K562 (cell line): ENCODE results near the gene SLAMF6. TPM values are rescaled to one million over a fixed set of nuclear protein-coding genes. Genes with fewer than 3 reads are reported as not detected.
A peak's percentile ranks its signal among the peaks of the same experiment; 100 is the strongest.

Experiments used
- ATAC-seq: fragments of 200-7000 bp; cut with Tn5 transposase; 3 replicates; pipeline ENCODE4 v1.9.1; 2020; ENCODE audit warnings: moderate library complexity
- BruUV-seq: library from RNA; stranded (reverse); fragments of 400-500 nt; replicated peaks from 2 replicates; lab custom pipeline; 2021; lab: Mats Ljungman, UMichigan
- CTCF ChIA-PET: fragments of 300-600 bp; formaldehyde crosslinking; extraction: SDS; loops from one replicate; lab custom pipeline; 2021; ENCODE audit warnings: low intra/inter-chr PET ratio; lab: Yijun Ruan, JAX
- POLR2A ChIA-PET: fragments of 300-600, 350-650 bp; sonication (Branson Sonifier 250); formaldehyde crosslinking; extraction: SDS; loops from one replicate; lab custom pipeline; 2021; ENCODE audit warnings: antibody characterized with exemption, inconsistent platforms; lab: Yijun Ruan, JAX
- DNase-seq, 4 experiments: peaks; one replicate each; pipeline versions ENCODE4 v3.0.0 to v3.0.0-alpha.2; 2011 to 2018; ENCODE audit warnings: low spot score in 3 of 4, mixed read lengths in 3 of 4; ENCODE audit errors: extremely low read depth in 1 of 4
- FAIRE-seq: peaks from 2 replicates; lab custom pipeline; 2011; peaks lifted over from hg19 to GRCh38; lab: Jason Lieb, UNC
- H2AFZ ChIP-seq: 2 replicates; pipeline ENCODE4 v1.6.0; 2011; ENCODE audit warnings: low read depth, low read length, control low read depth, inconsistent platforms
- H3K27ac ChIP-seq: fragments of 200-600 bp; 3 replicates; pipeline ENCODE4 v1.8.0; 2011; ENCODE audit warnings: low read depth, mild to moderate bottlenecking, control low read depth, inconsistent platforms, low read length, moderate library complexity, mixed read lengths; ENCODE audit errors: extremely low read depth
- H3K27me3 ChIP-seq, 2 experiments: fragments of 300-600 bp in 1 of 2; 2 replicates in 1 of 2; 3 replicates in 1 of 2; pipeline versions ENCODE4 v1.6.0 to v1.8.0; 2011; ENCODE audit warnings: inconsistent platforms in 2 of 2, low read length in 2 of 2, mild to moderate bottlenecking in 1 of 2, mixed read lengths in 1 of 2, moderate library complexity in 1 of 2; ENCODE audit not compliant: control insufficient read depth in 2 of 2, insufficient read depth in 2 of 2
- H3K36me3 ChIP-seq: fragments of 300-600 bp; 3 replicates; pipeline ENCODE4 v1.8.0; 2011; ENCODE audit warnings: mild to moderate bottlenecking, low read length, inconsistent platforms; ENCODE audit not compliant: control insufficient read depth, insufficient read depth
- H3K4me1 ChIP-seq, 2 experiments: fragments of 200-600 bp in 1 of 2; replicated peaks in 1 of 2; 2 replicates in 1 of 2; 3 replicates in 1 of 2; pipeline versions ENCODE4 v1.5.1 to v1.8.0; 2011; ENCODE audit warnings: inconsistent platforms in 2 of 2, low read length in 2 of 2, mild to moderate bottlenecking in 1 of 2, mixed read lengths in 1 of 2, moderate library complexity in 1 of 2; ENCODE audit not compliant: control insufficient read depth in 2 of 2, insufficient read depth in 2 of 2
- H3K4me2 ChIP-seq: 2 replicates; pipeline ENCODE4 v1.6.1; 2011; ENCODE audit warnings: low read length, control low read depth, inconsistent platforms, mixed read lengths; ENCODE audit not compliant: insufficient read depth
- H3K4me3 ChIP-seq: fragments of 200-600 bp; sonication (generic), shearing (Covaris generic); 2 replicates; pipeline ENCODE4 v1.5.1; 2016; ENCODE audit warnings: control low read depth, inconsistent platforms
- H3K79me2 ChIP-seq: fragments of 200-600 bp; 3 replicates; pipeline ENCODE4 v1.8.0; 2011; ENCODE audit warnings: low read length, inconsistent platforms; ENCODE audit not compliant: control insufficient read depth, insufficient read depth
- H3K9ac ChIP-seq, 2 experiments: 2 replicates each; pipeline versions ENCODE4 v1.6.0 to v1.6.1; 2011; ENCODE audit warnings: low read depth in 2 of 2, low read length in 2 of 2, control low read depth in 1 of 2, inconsistent platforms in 1 of 2, mild to moderate bottlenecking in 1 of 2, mixed read lengths in 1 of 2; ENCODE audit not compliant: insufficient read depth in 1 of 2
- H3K9me1 ChIP-seq: one replicate; pipeline ENCODE4 v1.6.0; 2011; ENCODE audit warnings: inconsistent platforms, mild to moderate bottlenecking, low read length, moderate library complexity; ENCODE audit not compliant: control insufficient read depth, insufficient read depth
- H3K9me3 ChIP-seq: replicated peaks from 2 replicates; pipeline ENCODE4 v1.5.1; 2011; ENCODE audit warnings: low read depth, low read length, inconsistent platforms; ENCODE audit not compliant: control insufficient read depth, insufficient read depth
- H4K20me1 ChIP-seq: replicated peaks from 2 replicates; pipeline ENCODE4 v1.6.1; 2011; ENCODE audit warnings: low read length, inconsistent platforms, mixed read lengths; ENCODE audit not compliant: control insufficient read depth, insufficient read depth
- FOSL1 ChIP-seq: fragments of 200-800 bp; sonication (Bioruptor generic); conservative IDR thresholded peaks from 2 replicates; pipeline ENCODE4 v1.6.1; 2016; ENCODE audit warnings: missing genetic modification characterization, missing compliant biosample characterization
- HMG20A ChIP-seq: fragments of 450-650 bp; formaldehyde crosslinking; conservative IDR thresholded peaks from 2 replicates; pipeline ENCODE4 v1.4.0; 2020; ENCODE audit warnings: mild to moderate bottlenecking, mixed read lengths
- RHOXF2B ChIP-seq: fragments of 250-450 bp; sonication (Bioruptor Pico); conservative IDR thresholded peaks from 2 replicates; pipeline ENCODE4 v1.5.1; 2021
- ZBTB17 ChIP-seq: fragments of 450-650 bp; formaldehyde crosslinking; IDR thresholded peaks from 2 replicates; pipeline ENCODE4 v1.4.0; 2020; ENCODE audit warnings: mild to moderate bottlenecking
- WGBS: fragments of 100-300 bp; shearing (Covaris generic); methylation state at CpG from one replicate; pipeline ENCODE4 v1.1.6; 2016; ENCODE audit warnings: low coverage, mixed read lengths; ENCODE audit not compliant: insufficient coverage; ENCODE audit errors: missing lambda C conversion rate; 5-methylcytosine and 5-hydroxymethylcytosine counted together
- in situ Hi-C: fragments of 300-500 bp; cut with MboI; formaldehyde crosslinking; loops from 4 replicates; pipeline ENCODE4 v1.15.0; 2018; ENCODE audit warnings: inconsistent platforms, mixed read lengths
- intact Hi-C: fragments of 100-400 bp; cut with micrococcal nuclease; formaldehyde crosslinking; loops from 2 replicates; pipeline ENCODE4 v1.14.2; 2022
- polyA plus RNA-seq, 8 experiments: library from polyadenylated mRNA; depleted of rRNA in 4 of 8; stranded (reverse) in 5 of 8; unstranded in 3 of 8; fragments of >200 nt; fragmentation: Nextera tagmentation in 2 of 8; fragmentation: Illumina TruSeq in 1 of 8; extraction: Ambion mirVana in 2 of 8; extraction: Trizol in 1 of 8; gene quantifications; 2 replicates each; pipeline versions ENCODE4 v1.2.1 to v1.2.3, GENCODE V29; 2011 to 2014; ENCODE audit warnings: inconsistent platforms in 1 of 8, missing spikeins in 1 of 8
- total RNA-seq, 7 experiments: library from RNA; depleted of rRNA in 6 of 7; stranded (reverse); fragments of >200 nt in 6 of 7; fragmentation: Illumina TruSeq in 2 of 7; extraction: Trizol in 2 of 7; gene quantifications; 2 replicates each; pipeline versions ENCODE4 v1.2.1 to v1.2.3, GENCODE V29; 2011 to 2021; ENCODE audit warnings: low replicate concordance in 1 of 7
- TF ChIP-seq, protein P1 (sequence below): fragments of 450-650 bp; IDR thresholded peaks from 2 replicates; pipeline ENCODE4 v1.6.1; 2016; ENCODE audit warnings: mild to moderate bottlenecking, moderate library complexity

The SLAMF6 gene
- total and polyA plus RNA-seq, 9 of the 15 experiments (the other 6 are each of a cell fraction or from before 2014, with no cell fraction given): 0.56 to 4.8 (median 1.1) TPM

DNA sequence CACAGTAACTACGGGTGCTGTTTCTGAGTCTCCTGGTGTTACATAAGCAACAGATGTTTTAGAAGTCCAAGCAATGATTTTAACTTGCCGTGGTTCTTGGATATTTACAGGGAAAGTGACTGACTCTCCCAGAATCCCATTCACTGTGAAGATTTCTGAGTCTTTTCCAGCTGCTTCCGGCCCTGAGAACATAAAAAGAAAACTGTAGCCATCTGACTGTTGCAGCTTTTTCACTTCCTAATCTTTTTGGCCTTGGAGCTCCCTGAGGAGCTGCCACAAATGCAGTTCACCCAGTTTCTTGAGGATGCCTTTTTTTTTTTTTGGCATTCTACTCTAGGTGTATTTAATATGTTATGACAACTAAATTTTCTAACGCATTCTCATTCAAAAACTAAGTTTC is 42.5 kb upstream of the SLAMF6 start:
- Histone ChIP-seq H3K9ac (no peak overlapping the region), H3K79me2 (no peaks in the 10 kb centered on the region), H2AFZ (peak overlapping the region; percentile 47; the same call in 1 of the 2 replicates), H3K4me3 (no peak overlapping the region), H3K9me3 (no peaks in the 10 kb centered on the region), H4K20me1 (no peaks in the 10 kb centered on the region), H3K4me2 (no peak overlapping the region), H3K9me1 (no peaks in the 10 kb centered on the region), H3K27ac (no peak overlapping the region), H3K36me3 (no peaks in the 10 kb centered on the region; the same call in 2 of the 3 replicates), H3K4me1 (peaks cover 6 to 13% of the 10 kb centered on the region in 2 experiments; a peak in 3 of 5 replicates), H3K27me3 (no peaks in the 10 kb centered on the region)
- CTCF ChIA-PET: interaction anchor here (0.7 kb wide), 1 partner anchor 81 kb away, joined by 3 read pairs; the partner anchor contains the start of gene SLAMF1
- no peak for DNase-seq
- 54% methylated on average over 4 of the region's 4 CpGs for WGBS
- in situ Hi-C loops (no loop called here), intact Hi-C loops (no loop called here)
- no peak for FAIRE-seq
- ATAC-seq: no peak
- POLR2A ChIA-PET: interaction anchor here (0.9 to 1.4 kb wide), 2 partner anchors 13 to 26 kb away, joined by 3 to 4 read pairs; no protein-coding TSS in a partner anchor
- TF ChIP-seq ZBTB17 (CRISPR knock-in tag) (no peak), HMG20A (CRISPR knock-in tag) (no peak), RHOXF2B (CRISPR knock-in tag) (no peak), FOSL1 (no peak)
- TF ChIP-seq, protein P1, sequence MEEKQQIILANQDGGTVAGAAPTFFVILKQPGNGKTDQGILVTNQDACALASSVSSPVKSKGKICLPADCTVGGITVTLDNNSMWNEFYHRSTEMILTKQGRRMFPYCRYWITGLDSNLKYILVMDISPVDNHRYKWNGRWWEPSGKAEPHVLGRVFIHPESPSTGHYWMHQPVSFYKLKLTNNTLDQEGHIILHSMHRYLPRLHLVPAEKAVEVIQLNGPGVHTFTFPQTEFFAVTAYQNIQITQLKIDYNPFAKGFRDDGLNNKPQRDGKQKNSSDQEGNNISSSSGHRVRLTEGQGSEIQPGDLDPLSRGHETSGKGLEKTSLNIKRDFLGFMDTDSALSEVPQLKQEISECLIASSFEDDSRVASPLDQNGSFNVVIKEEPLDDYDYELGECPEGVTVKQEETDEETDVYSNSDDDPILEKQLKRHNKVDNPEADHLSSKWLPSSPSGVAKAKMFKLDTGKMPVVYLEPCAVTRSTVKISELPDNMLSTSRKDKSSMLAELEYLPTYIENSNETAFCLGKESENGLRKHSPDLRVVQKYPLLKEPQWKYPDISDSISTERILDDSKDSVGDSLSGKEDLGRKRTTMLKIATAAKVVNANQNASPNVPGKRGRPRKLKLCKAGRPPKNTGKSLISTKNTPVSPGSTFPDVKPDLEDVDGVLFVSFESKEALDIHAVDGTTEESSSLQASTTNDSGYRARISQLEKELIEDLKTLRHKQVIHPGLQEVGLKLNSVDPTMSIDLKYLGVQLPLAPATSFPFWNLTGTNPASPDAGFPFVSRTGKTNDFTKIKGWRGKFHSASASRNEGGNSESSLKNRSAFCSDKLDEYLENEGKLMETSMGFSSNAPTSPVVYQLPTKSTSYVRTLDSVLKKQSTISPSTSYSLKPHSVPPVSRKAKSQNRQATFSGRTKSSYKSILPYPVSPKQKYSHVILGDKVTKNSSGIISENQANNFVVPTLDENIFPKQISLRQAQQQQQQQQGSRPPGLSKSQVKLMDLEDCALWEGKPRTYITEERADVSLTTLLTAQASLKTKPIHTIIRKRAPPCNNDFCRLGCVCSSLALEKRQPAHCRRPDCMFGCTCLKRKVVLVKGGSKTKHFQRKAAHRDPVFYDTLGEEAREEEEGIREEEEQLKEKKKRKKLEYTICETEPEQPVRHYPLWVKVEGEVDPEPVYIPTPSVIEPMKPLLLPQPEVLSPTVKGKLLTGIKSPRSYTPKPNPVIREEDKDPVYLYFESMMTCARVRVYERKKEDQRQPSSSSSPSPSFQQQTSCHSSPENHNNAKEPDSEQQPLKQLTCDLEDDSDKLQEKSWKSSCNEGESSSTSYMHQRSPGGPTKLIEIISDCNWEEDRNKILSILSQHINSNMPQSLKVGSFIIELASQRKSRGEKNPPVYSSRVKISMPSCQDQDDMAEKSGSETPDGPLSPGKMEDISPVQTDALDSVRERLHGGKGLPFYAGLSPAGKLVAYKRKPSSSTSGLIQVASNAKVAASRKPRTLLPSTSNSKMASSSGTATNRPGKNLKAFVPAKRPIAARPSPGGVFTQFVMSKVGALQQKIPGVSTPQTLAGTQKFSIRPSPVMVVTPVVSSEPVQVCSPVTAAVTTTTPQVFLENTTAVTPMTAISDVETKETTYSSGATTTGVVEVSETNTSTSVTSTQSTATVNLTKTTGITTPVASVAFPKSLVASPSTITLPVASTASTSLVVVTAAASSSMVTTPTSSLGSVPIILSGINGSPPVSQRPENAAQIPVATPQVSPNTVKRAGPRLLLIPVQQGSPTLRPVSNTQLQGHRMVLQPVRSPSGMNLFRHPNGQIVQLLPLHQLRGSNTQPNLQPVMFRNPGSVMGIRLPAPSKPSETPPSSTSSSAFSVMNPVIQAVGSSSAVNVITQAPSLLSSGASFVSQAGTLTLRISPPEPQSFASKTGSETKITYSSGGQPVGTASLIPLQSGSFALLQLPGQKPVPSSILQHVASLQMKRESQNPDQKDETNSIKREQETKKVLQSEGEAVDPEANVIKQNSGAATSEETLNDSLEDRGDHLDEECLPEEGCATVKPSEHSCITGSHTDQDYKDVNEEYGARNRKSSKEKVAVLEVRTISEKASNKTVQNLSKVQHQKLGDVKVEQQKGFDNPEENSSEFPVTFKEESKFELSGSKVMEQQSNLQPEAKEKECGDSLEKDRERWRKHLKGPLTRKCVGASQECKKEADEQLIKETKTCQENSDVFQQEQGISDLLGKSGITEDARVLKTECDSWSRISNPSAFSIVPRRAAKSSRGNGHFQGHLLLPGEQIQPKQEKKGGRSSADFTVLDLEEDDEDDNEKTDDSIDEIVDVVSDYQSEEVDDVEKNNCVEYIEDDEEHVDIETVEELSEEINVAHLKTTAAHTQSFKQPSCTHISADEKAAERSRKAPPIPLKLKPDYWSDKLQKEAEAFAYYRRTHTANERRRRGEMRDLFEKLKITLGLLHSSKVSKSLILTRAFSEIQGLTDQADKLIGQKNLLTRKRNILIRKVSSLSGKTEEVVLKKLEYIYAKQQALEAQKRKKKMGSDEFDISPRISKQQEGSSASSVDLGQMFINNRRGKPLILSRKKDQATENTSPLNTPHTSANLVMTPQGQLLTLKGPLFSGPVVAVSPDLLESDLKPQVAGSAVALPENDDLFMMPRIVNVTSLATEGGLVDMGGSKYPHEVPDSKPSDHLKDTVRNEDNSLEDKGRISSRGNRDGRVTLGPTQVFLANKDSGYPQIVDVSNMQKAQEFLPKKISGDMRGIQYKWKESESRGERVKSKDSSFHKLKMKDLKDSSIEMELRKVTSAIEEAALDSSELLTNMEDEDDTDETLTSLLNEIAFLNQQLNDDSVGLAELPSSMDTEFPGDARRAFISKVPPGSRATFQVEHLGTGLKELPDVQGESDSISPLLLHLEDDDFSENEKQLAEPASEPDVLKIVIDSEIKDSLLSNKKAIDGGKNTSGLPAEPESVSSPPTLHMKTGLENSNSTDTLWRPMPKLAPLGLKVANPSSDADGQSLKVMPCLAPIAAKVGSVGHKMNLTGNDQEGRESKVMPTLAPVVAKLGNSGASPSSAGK: no peak
- no TSS peak for BruUV-seq
